ENCODE results near the gene ARL14EP. TPM values are rescaled to one million over a fixed set of nuclear protein-coding genes. Genes with fewer than 3 reads are reported as not detected.

The ARL14EP gene
- total RNA-seq, 2 experiments from 2014 or later = 17.9 to 22.1 TPM

Other genes with a start within 250 kb of the ARL14EP start
- gene FSHB, start 92.1 kb upstream of the ARL14EP start, total RNA-seq = not detected